Astrocyte (in vitro differentiated cells and primary cell): Measurements from ENCODE around the gene SPATA6.

Experiments
- EZH2 ChIP-seq: IDR thresholded peaks from 2 replicates; pipeline ENCODE4 v1.6.1; 2012; ENCODE audit warnings: mild to moderate bottlenecking, low read length, inconsistent platforms; ENCODE audit not compliant: insufficient read depth
- TF ChIP-seq, protein P1 (sequence below): IDR thresholded peaks from 2 replicates; pipeline ENCODE4 v1.5.1; 2011; ENCODE audit warnings: low read depth, mild to moderate bottlenecking, inconsistent platforms, low read length, moderate library complexity; ENCODE audit not compliant: insufficient read depth

DNA sequence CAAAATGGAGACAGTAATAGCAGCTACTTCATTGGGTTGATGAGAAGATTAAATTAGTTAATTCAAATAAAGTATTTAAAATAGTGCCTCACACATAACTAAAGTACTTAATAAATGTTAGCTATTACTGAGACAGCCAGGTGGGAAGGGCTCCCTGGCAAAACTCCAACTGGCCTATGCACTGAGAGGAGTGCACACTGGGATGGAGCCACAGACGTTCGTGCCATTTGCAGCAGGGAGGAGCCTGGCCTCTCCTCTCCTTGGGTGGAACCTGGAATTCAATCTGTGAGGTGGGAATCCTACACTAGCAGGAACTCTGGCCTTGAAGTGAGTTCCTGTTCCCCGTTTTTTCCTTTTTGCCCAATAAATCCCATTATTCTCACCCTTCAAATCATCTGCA is 221.4 kb downstream of the SPATA6 start:
- TF ChIP-seq, protein P1, sequence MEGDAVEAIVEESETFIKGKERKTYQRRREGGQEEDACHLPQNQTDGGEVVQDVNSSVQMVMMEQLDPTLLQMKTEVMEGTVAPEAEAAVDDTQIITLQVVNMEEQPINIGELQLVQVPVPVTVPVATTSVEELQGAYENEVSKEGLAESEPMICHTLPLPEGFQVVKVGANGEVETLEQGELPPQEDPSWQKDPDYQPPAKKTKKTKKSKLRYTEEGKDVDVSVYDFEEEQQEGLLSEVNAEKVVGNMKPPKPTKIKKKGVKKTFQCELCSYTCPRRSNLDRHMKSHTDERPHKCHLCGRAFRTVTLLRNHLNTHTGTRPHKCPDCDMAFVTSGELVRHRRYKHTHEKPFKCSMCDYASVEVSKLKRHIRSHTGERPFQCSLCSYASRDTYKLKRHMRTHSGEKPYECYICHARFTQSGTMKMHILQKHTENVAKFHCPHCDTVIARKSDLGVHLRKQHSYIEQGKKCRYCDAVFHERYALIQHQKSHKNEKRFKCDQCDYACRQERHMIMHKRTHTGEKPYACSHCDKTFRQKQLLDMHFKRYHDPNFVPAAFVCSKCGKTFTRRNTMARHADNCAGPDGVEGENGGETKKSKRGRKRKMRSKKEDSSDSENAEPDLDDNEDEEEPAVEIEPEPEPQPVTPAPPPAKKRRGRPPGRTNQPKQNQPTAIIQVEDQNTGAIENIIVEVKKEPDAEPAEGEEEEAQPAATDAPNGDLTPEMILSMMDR = no peak
- no peak for TF ChIP-seq EZH2
